Peyer's patch (tissue), 4 donors: ENCODE data around the gene CD79A. TPM values are rescaled to one million over a fixed set of nuclear protein-coding genes. Genes with fewer than 3 reads are reported as not detected.

Experiments used
- DNase-seq, 3 donors: peaks; one replicate each; pipeline ENCODE4 v3.0.0-alpha.2; 2017 to 2019
- H3K27ac ChIP-seq, 4 donors: fragments of 200-600 bp; sonication (generic); one replicate each; pipeline ENCODE4 v1.5.1; 2016 to 2019
- H3K27me3 ChIP-seq, 2 donors: fragments of 200-600 bp; sonication (generic); one replicate each; pipeline ENCODE4 v1.5.1; 2019
- H3K36me3 ChIP-seq, 3 donors: fragments of 200-600 bp; sonication (generic); one replicate each; pipeline ENCODE4 v1.5.1; 2016 to 2019
- H3K4me1 ChIP-seq, 4 donors: fragments of 200-600 bp; sonication (generic); one replicate each; pipeline ENCODE4 v1.5.1; 2016 to 2019
- H3K4me3 ChIP-seq, 4 donors: fragments of 200-600 bp; sonication (generic); 1 replicate in 3 of 4; 2 replicates in 1 of 4; pipeline ENCODE4 v1.5.1; 2016 to 2019; ENCODE audit warnings: mild to moderate bottlenecking in 1 of 4
- H3K9me3 ChIP-seq, 4 donors: fragments of 200-600 bp; sonication (generic); one replicate each; pipeline ENCODE4 v1.5.1; 2016 to 2019; ENCODE audit warnings: mild to moderate bottlenecking in 1 of 4
- POLR2A ChIP-seq, 2 donors: fragments of 450-650 bp; IDR thresholded peaks; one replicate each; pipeline ENCODE4 v1.5.1; 2017; ENCODE audit warnings: antibody characterized with exemption in 2 of 2, mild to moderate bottlenecking in 2 of 2, moderate library complexity in 2 of 2
- total RNA-seq, 4 donors: library from RNA; depleted of rRNA; stranded (reverse); fragments of >200 nt; gene quantifications; one replicate each; pipeline ENCODE4 v1.1.0, GENCODE V29; 2016
- TF ChIP-seq, protein P1 (sequence below), 6 experiments: fragments of 450-650 bp in 4 of 6; fragments of 200-600 bp in 2 of 6; sonication (generic) in 1 of 6; IDR thresholded peaks; one replicate each; pipeline ENCODE4 v1.5.1; 2017 to 2019; ENCODE audit warnings: antibody characterized with exemption in 6 of 6, mild to moderate bottlenecking in 3 of 6, moderate library complexity in 1 of 6

Gene CD79A
- total RNA-seq, 4 donors from 2014 or later: 2.8 to 65.2 (median 4.2) TPM

DNA sequence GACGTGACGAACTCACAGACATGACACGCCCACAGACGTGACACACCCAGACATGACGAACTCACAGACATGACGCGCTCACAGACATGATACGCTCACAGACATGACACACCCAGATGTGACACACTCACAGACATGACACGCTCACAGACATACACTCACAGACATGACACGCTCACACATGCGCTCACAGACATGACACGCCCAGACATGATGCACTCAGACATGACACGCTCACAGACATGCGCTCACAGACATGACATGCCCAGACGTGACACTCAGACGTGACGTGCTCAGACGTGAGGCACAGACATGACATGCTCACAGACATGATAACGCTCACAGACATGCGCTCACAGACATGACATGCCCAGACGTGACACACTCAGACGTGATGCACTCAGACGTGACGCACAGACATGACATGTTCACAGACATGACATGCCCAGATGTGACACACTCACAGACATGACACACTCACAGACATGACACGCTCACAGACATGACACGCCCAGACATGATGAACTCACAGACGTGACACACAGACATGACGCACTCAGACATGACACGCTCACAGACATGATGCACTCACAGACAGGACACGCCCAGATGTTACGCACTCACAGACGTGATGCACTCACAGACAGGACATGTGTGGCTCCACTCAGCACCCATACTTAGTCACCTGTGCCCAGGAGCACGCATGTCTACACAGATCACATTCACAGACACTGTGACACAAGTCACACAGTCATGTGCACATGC is 43.1 kb downstream of the CD79A start:
- H3K27ac ChIP-seq: no peak overlapping the region
- no peaks in the 10 kb centered on the region for H3K9me3 ChIP-seq
- TF ChIP-seq POLR2A (IDR thresholded peaks at IDR 0.05): no peak
- TF ChIP-seq, protein P1, sequence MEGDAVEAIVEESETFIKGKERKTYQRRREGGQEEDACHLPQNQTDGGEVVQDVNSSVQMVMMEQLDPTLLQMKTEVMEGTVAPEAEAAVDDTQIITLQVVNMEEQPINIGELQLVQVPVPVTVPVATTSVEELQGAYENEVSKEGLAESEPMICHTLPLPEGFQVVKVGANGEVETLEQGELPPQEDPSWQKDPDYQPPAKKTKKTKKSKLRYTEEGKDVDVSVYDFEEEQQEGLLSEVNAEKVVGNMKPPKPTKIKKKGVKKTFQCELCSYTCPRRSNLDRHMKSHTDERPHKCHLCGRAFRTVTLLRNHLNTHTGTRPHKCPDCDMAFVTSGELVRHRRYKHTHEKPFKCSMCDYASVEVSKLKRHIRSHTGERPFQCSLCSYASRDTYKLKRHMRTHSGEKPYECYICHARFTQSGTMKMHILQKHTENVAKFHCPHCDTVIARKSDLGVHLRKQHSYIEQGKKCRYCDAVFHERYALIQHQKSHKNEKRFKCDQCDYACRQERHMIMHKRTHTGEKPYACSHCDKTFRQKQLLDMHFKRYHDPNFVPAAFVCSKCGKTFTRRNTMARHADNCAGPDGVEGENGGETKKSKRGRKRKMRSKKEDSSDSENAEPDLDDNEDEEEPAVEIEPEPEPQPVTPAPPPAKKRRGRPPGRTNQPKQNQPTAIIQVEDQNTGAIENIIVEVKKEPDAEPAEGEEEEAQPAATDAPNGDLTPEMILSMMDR (IDR thresholded peaks at IDR 0.05): no peak
- no peaks in the 10 kb centered on the region for H3K36me3 ChIP-seq
- H3K4me1 ChIP-seq: peaks cover 0 to 8% (median 3%) of the 10 kb centered on the region in 4 donors
- DNase-seq: no peak
- H3K4me3 ChIP-seq: no peak overlapping the region
- peaks cover 0 to 35% of the 10 kb centered on the region in 2 donors for H3K27me3 ChIP-seq

DNA sequence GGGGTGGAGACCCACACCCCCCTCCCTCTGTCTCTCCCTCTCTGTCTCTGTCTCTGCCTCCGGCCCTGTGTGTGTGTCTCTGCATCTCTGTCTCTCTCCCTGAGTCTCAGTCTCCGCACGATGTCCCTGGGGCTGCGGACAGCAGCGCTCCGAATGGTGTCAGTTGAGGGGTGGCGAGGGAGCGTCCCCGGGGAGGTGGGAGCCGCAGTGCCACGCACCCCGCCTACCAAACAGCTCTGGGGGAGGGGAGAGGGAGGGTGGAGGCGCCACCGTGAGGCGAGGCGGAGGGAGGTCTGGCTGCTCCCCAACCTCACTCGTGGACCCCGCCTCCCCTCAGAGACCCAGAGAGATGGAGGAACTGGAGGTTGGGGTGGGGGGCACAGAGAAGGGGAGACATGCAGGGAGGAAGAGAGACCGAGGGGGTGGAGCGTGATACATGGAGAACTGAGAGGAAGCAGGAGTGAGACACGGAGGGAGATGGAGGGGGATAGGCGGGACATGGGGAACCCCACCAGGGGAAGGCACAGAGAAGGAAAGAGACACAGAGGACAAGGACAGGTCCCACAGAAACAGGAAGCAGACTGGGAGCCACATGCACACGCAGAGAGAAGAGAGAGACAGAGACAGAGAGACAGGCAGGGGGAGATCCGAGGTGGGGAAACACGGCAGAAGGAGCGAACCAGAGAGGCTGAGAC is 44.0 kb downstream of the CD79A start:
- DNase-seq: no peak
- H3K27ac ChIP-seq: no peak overlapping the region
- H3K27me3 ChIP-seq: peaks cover 0 to 26% of the 10 kb centered on the region in 2 donors
- no peaks in the 10 kb centered on the region for H3K36me3 ChIP-seq
- no peaks in the 10 kb centered on the region for H3K9me3 ChIP-seq
- no peak overlapping the region for H3K4me3 ChIP-seq
- H3K4me1 ChIP-seq: no peaks in the 10 kb centered on the region
- TF ChIP-seq, protein P1 (IDR thresholded peaks at IDR 0.05): no peak
- TF ChIP-seq POLR2A (IDR thresholded peaks at IDR 0.05): no peak

DNA sequence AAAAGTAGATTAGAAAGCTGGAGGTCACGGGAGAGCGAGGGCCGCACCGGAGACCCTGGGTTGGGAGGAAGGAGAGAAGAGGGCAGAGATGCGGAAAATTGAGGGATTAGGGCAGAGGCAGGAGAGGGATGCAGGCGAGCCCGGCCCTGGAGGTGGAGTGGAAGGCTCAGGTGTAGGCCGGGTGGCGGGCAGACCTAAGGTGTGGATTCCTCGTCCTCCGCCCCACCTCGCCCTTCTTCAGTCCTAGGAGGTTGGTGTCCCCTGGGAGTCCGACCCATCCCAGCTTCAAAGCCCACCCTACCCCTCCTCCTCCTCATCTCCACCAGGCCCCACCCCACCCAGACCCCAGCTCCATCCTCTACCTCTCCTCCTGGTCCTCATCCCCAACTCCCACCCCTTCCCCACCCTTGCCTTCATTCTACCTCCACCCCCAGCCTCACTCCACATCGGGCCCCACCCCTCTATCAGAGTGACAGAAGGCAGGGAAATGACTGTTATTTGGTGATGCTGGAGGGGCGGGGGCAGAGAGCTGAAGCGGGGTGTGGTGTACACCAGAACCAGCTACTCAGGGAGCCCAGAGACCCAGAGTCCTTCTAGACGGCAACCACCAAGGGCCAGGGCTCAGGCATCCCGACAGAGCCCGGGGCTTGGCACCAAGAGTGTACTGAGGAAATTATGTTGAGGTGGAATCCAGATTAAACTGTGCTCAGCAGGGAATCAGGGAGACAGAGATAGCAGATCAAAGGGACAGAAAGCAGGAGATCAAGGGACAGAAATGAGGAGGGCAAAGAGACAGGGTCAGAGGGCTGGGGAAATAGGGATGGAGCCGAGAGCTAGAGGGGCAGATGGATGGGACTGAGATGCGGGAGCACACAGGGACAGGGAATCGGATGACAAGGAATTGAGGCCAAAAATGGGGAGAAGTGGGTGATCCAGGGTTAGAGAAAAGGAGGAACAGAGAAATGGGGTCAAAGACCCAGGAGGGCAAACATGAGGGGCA is 44.8 kb downstream of the CD79A start:
- Histone ChIP-seq H3K9me3 (no peaks in the 10 kb centered on the region), H3K36me3 (no peaks in the 10 kb centered on the region), H3K4me1 (no peaks in the 10 kb centered on the region), H3K4me3 (no peak overlapping the region), H3K27me3 (peaks cover 0 to 28% of the 10 kb centered on the region in 2 donors), H3K27ac (no peak overlapping the region)
- no peak for TF ChIP-seq POLR2A (IDR thresholded peaks at IDR 0.05)
- TF ChIP-seq, protein P1 (IDR thresholded peaks at IDR 0.05): no peak
- DNase-seq: no peak

DNA sequence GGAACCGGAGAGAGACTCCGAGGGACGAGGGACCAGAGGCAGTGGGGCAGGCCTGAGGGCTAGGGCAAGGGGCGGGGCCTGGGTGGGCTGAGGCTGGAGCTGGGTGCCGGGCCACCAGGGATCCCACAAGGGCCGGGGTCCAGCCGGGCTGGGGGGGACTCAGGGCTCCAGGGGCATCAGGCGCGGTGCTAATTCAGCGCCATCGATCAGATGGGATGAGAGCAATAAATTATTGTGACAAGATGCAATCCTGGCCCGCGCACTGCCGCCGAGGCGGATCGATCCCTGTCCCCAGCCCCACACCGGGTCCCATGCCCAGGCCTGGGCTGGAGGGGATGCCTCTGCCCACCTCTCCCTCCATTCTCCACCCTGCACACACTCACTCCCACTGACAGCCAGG is 45.5 kb downstream of the CD79A start:
- no peak for DNase-seq
- no peaks in the 10 kb centered on the region for H3K36me3 ChIP-seq
- peaks cover 0 to 34% of the 10 kb centered on the region in 2 donors for H3K27me3 ChIP-seq
- H3K4me1 ChIP-seq: peaks cover 0 to 6% (median under 1%) of the 10 kb centered on the region in 4 donors
- no peak overlapping the region for H3K27ac ChIP-seq
- TF ChIP-seq POLR2A (IDR thresholded peaks at IDR 0.05): no peak
- TF ChIP-seq, protein P1 (IDR thresholded peaks at IDR 0.05): no peak
- H3K9me3 ChIP-seq: no peaks in the 10 kb centered on the region
- no peak overlapping the region for H3K4me3 ChIP-seq
